Measurements from ENCODE around the gene SNRNP35. TPM values are rescaled to one million over a fixed set of nuclear protein-coding genes. Genes with fewer than 3 reads are reported as not detected.
"Not testable (repeated sequence)": the region's sequence is repeated elsewhere in the genome, so short reads cannot be mapped to it uniquely, and the experiment has no call there.

Gene SNRNP35
- total and polyA plus RNA-seq, 4 donors = 19.3 to 67.0 (median 20.5) TPM

DNA sequence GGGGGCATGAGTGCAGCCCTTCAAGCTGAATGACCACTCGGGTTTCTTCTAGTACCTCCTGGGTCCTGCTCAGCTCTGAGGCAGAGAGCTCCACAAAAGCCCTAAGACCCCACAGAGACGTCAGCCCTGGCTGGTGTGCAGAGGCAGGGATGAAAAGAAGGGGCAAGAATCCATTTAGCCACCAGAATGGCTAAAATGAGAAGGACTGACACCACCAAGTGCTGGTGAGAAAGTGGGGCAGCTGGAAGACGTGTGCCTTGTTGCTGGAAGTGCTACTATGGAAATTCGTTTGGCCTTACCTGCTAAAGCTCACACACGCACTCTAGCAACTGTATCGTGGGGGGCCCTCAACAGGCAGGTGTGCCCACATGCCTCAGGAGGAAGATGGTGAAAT is 48.9 kb downstream of the SNRNP35 start:
- no peaks in the 10 kb centered on the region for H3K27me3 ChIP-seq (ENCODE audit: control insufficient read depth in 3 of 3, insufficient read depth in 3 of 3, low read length in 2 of 3)
- H3K4me1 ChIP-seq (ENCODE audit: control insufficient read depth in 5 of 5, insufficient read depth in 5 of 5, low read length in 5 of 5) = peaks cover 0 to 6% (median 0%) of the 10 kb centered on the region in 5 donors
- H3K4me3 ChIP-seq = no peak overlapping the region
- ATAC-seq (ENCODE audit: insufficient read depth, low FRiP score) = no peak
- no peak for DNase-seq
- no peak overlapping the region for H3K9ac ChIP-seq (ENCODE audit: insufficient read depth in 1 of 2, low read length in 2 of 2)
- peaks cover 0 to 21% (median 13%) of the 10 kb centered on the region in 4 donors for H3K36me3 ChIP-seq (ENCODE audit: control insufficient read depth in 4 of 4, insufficient read depth in 4 of 4, low read length in 4 of 4)
- no peaks in the 10 kb centered on the region for H3K9me3 ChIP-seq (ENCODE audit: control insufficient read depth in 4 of 4, insufficient read depth in 3 of 4, low read length in 3 of 4)
- no peak overlapping the region for H3K27ac ChIP-seq (ENCODE audit: low read depth in 1 of 2, low read length in 1 of 2)
- no peak for TF ChIP-seq CTCF (IDR thresholded peaks at IDR 0.05; ENCODE audit: control extremely low read depth, extremely low read depth)
- 90 to 93% methylated on average over 6 of the region's 6 CpGs for WGBS, 2 donors

- H3K4me1 ChIP-seq (ENCODE audit: control insufficient read depth in 5 of 5, insufficient read depth in 5 of 5, low read length in 5 of 5) = peaks cover 0 to 6% (median 0%) of the 10 kb centered on the region in 5 donors
- no peaks in the 10 kb centered on the region for H3K9me3 ChIP-seq (ENCODE audit: control insufficient read depth in 4 of 4, insufficient read depth in 3 of 4, low read length in 3 of 4)
- H3K27me3 ChIP-seq (ENCODE audit: control insufficient read depth in 3 of 3, insufficient read depth in 3 of 3, low read length in 2 of 3) = no peaks in the 10 kb centered on the region
- H3K9ac ChIP-seq (ENCODE audit: insufficient read depth in 1 of 2, low read length in 2 of 2) = no peak overlapping the region
- H3K27ac ChIP-seq (ENCODE audit: low read depth in 1 of 2, low read length in 1 of 2) = peak overlapping the region; percentile 53 to 67
- H3K36me3 ChIP-seq (ENCODE audit: control insufficient read depth in 4 of 4, insufficient read depth in 4 of 4, low read length in 4 of 4) = peaks cover 5 to 39% (median 26%) of the 10 kb centered on the region in 4 donors
- WGBS, 2 donors = 78 to 87% methylated on average over 22 to 26 of the region's 26 CpGs
- TF ChIP-seq CTCF (IDR thresholded peaks at IDR 0.05; ENCODE audit: control extremely low read depth, extremely low read depth) = no peak
- ATAC-seq (ENCODE audit: insufficient read depth, low FRiP score) = no peak
- H3K4me3 ChIP-seq = no peak overlapping the region
- peak in 2 of 3 donors; percentile 16 to 38 for DNase-seq
These were observed 55.1 kb downstream of the SNRNP35 start for GRCh38 chr12:123512838-123513665.

GRCh38 chr12:123513805-123514204 is 55.9 kb downstream of the SNRNP35 start:
- Histone ChIP-seq H3K9ac (ENCODE audit: insufficient read depth in 1 of 2, low read length in 2 of 2) (no peak overlapping the region), H3K4me3 (no peak overlapping the region), H3K36me3 (ENCODE audit: control insufficient read depth in 4 of 4, insufficient read depth in 4 of 4, low read length in 4 of 4) (peaks cover 5 to 39% (median 26%) of the 10 kb centered on the region in 4 donors), H3K27ac (ENCODE audit: low read depth in 1 of 2, low read length in 1 of 2) (peak overlapping the region in 1 of 2 donors; percentile 67), H3K27me3 (ENCODE audit: control insufficient read depth in 3 of 3, insufficient read depth in 3 of 3, low read length in 2 of 3) (no peaks in the 10 kb centered on the region), H3K4me1 (ENCODE audit: control insufficient read depth in 5 of 5, insufficient read depth in 5 of 5, low read length in 5 of 5) (peaks cover 0 to 6% (median 0%) of the 10 kb centered on the region in 5 donors), H3K9me3 (ENCODE audit: control insufficient read depth in 4 of 4, insufficient read depth in 3 of 4, low read length in 3 of 4) (no peaks in the 10 kb centered on the region)
- ATAC-seq (ENCODE audit: insufficient read depth, low FRiP score) (no peak), DNase-seq (no peak)
- 79 to 81% methylated on average over 13 of the region's 13 CpGs for WGBS, 2 donors
- no peak for TF ChIP-seq CTCF (IDR thresholded peaks at IDR 0.05; ENCODE audit: control extremely low read depth, extremely low read depth)

DNA sequence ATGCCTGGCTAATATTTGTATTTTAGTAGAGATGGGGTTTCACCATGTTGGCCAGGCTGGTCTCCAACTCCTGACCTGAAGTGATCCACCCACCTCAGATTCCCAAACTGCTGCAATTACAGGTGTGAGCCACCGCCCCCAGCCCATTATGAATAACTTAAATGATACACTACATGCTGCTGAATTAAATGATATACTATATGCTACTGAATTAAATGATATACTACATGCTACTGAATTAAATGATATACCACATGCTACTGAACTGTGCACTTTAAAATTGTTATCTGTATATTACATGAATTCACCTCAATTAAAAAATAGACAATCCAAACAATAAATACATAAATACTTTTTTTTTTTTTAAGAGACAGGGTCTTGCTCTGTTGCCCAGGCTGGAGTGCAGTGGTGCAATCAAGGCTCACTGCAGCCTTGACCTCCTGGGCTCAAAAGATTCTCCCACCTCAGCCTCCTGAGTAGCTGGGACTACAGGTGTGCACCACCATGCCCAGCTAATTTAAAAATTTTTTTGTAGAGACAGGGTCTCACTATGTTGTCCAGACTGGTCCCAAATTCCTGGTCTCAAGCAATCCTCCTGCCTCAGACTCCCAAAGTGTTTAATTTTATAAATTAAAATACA is 56.8 kb downstream of the SNRNP35 start:
- H3K9me3 ChIP-seq (ENCODE audit: control insufficient read depth in 4 of 4, insufficient read depth in 3 of 4, low read length in 3 of 4); H3K27me3 ChIP-seq (ENCODE audit: control insufficient read depth in 3 of 3, insufficient read depth in 3 of 3, low read length in 2 of 3); H3K4me3 ChIP-seq; H3K4me1 ChIP-seq (ENCODE audit: control insufficient read depth in 5 of 5, insufficient read depth in 5 of 5, low read length in 5 of 5); DNase-seq; H3K27ac ChIP-seq (ENCODE audit: low read depth in 1 of 2, low read length in 1 of 2); ATAC-seq (ENCODE audit: insufficient read depth, low FRiP score); H3K9ac ChIP-seq (ENCODE audit: insufficient read depth in 1 of 2, low read length in 2 of 2): not testable (repeated sequence)
- H3K36me3 ChIP-seq (ENCODE audit: control insufficient read depth in 4 of 4, insufficient read depth in 4 of 4, low read length in 4 of 4) = peaks cover 5 to 42% (median 29%) of the 10 kb centered on the region in 4 donors
- 97 to 100% methylated on average over 1 of the region's 1 CpG for WGBS, 2 donors
